GM18520 (cell line): ENCODE results near the gene OSCP1.

Experiments
- ATAC-seq: cut with Tn5 transposase; IDR thresholded peaks from one replicate; pipeline ENCODE4 v1.9.1; 2021; ENCODE audit not compliant: unreplicated experiment

The OSCP1 gene

DNA sequence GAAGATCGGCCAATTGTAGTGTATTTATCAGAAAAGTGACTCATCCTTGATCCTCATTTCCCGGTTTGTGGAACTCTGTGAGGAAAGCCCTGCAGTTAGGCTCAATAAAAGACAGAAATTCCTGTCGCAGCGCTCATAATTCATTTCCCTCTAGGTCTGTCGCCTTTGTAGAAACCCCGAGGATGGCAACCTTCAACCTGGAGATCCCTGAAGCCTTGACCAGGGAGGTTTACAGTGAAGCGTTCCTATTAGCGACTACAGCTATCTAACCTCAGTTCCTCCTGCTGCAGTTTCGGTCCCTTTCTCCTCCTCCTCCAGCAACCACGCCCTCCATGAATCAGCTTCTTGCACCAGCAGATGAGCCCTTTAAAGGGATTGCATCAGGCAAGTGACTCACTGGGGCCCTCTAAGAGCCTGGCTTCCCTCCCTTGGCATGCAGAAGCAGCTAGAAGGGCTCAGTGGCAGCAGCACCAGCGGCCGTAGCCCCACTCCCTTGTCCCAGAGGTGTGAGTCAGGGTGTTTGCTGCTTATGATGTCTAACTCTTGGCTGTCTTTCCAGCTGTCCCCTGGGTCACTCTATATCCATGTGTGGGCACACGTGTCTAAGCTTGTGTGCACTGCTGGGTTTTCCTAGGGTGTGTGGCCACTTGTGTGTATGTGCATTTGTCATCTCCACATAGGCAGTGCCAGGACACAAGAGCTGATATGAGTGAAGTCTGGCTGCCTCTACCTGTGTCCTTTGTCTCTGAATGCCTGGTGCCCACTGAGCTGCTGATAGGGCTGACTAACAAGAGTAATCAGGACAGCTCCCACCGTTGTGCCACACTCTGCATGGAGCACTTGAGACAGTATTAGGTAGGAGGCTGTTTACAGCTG, 63.7 kb downstream of the OSCP1 start:
- peak; percentile 34 for ATAC-seq

DNA sequence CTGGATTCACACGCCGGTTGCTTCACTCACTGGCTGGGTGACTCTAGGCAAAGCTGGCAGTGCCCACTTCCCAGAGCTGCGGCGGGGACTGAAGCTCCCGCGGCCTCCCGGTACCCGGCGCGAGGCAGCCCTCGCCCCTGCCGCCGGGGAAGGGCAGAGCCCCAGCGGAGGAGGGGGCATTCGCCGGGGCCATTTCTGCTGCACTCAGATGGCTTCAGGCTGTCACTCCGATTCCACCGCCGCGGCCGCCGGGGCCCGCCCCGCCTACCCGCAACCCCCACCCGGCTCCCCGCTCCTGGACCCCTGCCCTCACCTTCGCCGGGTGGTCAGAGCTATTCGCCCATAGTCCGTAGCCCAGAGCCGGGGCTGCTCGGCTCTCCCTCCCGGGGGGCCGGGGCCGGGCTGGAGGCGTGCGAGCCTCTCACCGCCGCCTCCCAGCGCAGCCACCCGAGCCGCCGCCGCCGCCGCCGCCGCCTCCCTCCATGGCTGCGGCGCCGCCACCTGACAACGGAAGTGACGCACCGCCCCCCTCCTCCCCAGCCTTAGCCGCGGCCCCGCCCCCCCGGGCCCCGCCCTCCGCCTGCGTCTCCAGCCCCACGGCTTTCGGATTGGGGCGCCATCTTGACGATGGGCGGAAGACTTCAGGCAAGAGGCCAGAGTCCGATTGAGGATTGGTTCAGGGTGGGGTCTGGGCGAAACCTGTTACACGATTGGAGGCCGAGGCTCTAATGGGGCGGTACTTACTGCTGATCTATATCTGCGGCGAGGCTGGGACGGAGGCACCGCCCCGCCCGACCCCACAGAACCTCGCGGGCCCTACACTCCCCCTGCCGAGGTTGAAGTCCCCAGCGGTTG, 64.6 kb downstream of the OSCP1 start, which contains the start of gene STK40:
Gene STK40 (minus strand): TSS at position 515 of the 855 bp plus-strand sequence. CDS start 24,592 bp downstream, outside the sequence.
- peak; percentile 81 for ATAC-seq

DNA sequence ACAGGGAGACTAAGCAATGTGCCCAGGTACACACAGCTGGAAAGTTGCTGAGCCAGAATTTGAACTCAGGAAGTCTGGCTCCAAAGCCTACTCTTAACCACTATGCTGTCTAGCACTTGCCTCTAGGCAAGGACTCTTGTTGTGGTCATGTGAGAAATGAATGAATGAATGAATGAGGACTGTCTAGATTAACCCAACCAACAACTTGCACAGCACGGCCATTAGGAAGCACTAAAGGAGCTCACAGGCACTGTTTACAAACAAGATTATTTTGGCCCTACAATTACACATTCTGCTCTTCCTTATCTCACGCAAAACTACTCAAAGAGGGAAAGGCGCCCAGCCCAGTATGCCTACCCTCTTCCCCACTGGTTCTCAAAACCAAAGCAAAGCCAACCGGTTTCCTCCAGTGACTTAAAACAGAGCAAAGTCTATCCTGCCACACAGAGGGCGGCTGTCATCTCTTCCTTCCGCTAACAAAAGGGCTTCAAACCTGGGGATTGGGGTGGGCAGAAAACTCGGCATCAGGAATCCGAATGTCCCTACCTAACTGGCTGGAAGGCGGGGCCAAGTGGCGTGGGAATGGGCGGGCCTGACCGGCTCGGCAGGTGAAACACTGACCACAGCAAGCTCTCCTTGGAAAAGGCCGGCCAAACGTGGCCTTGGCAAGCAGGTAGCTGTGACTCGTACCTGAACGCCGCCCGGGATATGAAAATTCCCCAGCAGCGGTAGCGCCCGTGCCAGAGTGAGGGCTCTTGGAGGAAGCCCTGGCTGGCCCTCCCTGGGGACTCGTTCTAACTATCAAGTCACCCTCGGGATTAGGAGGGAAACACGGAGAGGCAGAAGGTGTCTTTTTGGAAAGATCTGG, 65.5 kb downstream of the OSCP1 start:
- no peak for ATAC-seq

DNA sequence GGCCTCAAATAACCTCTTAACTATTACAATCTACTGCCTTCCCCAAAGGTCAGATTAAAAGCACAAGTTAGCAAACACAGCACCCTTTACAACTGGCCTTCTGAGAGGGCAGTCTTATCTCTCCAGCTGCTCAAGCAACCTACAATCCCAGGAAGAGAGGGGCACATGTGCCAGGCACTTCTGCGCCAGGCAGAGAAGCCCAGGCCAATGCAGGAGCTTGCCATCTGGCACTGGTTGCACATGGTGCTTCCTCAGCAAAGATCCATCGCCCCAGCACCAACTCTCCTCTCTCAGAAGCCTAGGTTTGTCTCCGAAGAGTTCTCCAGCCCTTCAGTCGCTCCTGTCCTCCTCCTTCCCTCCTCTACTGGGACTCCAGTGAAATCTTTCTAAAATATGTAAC, 67.0 kb downstream of the OSCP1 start:
- ATAC-seq = no peak

DNA sequence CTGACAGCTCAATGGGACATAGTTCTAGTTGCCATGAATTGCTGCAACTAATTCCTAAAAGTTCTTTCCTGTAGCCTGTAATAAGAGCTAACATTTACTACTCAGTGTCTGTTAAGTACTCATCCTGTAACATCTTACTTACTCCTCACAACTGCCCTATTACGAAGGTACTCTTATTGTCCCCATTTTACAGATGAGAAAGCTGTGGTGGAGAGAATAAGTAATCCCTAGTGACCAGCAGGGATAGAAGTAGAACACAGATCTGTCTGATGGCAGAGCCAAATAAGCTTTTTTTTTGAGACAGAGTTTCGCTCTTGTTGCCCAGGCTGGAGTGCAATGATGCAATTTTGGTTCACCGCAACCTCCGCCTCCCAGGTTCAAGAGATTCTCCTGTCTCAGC, 67.6 kb downstream of the OSCP1 start:
- ATAC-seq = no peak

DNA sequence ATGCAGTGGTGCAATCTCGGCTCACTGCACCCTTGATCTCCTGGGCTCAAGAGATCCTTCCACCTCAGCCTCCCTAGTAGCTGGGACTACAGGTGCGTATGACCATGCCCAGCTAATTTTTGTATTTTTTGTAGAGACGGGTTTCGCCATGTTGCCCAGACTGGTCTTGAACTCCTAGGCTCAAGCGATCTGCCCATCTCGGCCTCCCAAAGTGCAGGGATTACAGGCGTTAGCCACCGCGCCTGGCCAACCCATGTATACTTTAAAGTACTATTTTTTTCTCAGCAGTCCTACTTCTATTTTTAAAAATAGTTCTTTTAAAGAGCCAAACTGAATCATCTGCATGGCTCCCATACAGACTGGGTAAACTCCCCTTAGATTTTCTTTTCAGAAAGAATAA, 68.0 kb downstream of the OSCP1 start:
- no peak for ATAC-seq

DNA sequence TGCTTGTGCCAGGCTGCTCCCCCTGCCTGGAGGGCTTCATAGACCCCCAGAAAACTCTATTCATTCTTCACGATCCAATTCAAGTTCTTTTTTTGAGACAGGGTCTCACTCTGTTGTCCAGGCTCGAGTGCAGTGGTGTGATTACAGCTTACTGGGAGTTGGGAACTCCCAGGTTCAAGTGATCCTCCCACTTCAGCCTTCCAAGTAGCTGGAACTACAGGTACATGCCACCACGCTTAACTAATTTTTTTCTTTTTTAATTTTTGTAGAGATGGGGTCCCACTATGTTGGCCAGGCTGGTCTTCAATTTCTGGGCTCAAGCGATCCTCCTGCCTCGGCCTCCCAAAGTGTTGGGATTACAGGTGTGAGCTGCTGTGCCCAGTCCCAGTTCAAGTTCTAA, 68.8 kb downstream of the OSCP1 start:
- ATAC-seq = no peak

DNA sequence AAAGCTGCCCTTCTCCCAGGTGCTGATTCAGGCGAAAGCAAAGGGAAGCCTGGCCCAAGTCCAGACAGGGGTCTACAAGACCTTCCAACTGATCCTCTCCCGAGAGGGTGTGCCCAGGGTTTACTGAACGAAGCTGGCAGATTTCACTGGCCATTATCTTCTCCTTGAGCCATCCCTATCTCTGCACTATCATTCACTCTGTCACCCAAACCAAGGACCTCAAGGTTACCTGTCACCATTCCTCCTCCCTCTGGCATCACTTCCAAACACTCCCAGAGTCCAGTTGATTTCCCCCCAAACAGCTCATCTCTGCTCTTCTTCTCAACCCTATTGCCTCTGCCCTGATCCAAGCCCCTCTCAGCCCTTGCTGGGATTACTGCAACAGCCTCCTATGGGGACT, 69.5 kb downstream of the OSCP1 start:
- ATAC-seq = no peak

DNA sequence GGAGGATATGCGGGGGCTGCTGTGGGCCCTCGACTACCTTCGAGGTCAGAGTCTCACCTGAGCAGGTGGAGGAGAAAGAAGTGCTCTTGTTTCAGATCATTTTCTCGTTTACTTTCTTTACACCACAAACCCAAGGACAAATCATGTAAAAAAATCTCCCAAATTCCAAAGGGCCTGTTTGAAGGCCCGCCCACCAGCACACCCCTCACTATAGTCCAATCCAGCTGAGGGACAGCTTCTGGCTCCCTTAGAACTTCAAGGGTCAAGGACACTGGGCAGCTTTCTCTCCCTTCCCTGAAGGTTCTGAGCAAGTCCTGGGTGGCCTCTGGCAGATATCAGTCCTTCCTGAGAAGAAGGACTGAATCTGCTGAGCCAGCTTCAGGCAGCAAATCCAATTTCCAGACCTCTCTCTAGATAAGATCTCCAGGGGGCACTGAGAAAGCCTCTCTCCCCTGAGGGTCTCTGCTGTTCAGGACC, 70.1 kb downstream of the OSCP1 start:
- no peak for ATAC-seq

DNA sequence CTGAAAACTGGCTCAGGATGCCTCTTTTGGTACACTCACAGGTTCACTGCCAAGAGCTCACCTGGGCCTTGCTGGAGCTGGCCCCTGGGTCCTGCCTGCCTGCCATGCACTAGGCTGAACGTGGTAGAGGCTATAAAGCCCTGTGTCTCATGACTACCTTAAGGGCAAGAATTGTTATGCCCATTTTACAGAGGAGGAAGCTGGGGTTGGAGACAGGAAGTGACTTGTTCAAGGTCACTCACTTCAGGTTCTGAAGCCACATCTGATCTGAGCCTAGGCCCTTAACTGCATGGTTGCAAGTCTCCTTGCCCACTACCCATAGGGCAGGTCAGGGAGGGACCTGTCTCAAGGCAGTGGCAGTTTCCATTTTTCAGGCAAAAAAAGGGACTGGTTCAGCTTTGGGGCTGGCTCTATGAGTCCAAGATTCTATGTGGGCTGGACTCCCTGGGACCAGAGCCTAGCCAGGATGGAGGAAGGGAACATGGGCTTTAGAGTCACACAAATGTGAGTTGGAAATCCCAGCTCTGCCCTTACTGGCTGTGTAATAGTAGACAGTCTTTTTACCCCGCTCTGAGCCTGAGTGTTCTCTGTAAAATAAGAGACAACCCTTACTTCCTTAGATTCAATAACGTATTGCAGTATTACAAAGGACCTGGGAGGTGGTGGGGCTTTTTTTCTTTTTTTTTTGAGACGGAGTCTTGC, 72.3 kb downstream of the OSCP1 start:
- no peak for ATAC-seq

DNA sequence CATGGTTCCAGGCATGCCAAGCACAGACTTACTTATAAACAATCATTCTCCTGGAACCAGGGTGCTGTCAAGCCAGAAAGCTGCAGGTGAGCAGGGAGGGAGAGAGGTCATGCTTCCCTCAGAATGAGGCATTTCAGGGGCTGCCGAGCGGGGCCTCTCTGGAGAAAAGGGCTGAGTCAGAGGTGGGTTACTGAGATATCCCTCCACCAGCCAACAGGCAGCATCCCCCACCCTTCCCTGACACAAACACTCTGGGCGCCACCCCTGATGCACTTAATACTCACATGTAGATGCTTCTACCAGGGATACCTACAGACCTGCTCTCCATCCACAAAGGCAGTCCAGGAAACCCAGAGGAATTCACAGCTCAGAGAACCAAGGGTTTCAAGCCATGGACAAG, 77.6 kb downstream of the OSCP1 start:
- no peak for ATAC-seq

DNA sequence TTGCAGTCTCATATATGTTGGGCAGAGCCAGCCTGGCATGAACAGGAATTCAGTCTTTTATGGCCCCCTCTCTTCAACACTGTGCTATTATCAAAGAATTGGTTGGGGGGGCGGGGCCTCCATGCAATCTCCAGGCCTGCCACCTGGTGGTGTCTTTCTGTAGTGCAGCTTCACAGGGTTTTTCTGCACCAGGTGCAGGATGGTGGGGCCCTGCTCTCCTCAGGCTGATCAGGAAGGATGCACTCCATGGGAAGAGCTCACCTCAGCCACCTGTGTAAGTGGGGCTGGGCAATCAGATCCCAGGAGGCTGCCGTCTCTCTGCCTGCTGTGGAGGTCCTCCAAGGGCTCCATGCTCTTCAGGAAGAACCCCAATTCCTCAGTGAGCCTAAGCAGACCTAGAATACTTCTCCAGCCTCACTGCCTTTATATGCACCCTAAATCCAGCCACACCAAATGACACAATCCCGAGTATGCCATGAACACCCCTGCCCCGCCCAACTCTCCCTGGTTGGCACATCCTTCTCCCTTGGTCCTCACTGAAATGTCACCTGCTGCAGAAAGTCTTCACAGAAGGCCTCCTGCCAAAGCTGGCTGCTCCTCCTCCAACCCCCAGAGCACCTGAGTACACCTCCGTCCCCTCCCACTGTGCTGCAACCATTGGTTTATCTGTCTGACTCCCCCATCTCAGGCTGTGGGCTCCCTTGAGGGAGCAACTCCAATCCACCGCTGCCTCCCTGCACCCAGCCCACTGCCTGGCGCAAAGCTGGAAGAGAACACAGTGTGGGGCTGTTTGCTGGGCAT, 81.0 kb downstream of the OSCP1 start:
- no peak for ATAC-seq
